ENCODE data around the gene CHRM2.

The CHRM2 gene

DNA sequence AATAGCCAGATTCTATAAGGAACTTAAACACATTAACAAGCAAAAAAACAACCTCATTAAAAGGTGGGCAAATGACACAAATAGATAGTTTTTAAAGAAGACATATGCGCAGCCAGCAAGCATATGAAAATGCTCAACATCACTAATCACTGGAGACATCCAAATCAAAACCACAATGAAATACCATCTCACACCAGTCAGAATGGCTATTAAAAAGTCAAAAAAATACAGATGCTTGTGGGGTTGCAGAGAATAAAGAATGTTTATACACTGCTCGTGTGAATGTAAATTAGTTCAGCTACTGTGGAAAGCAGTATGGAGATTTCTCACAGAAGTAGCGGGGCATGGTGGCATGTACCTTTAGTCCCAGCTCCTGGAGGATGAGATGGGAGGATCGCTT lies 164.0 kb downstream of the CHRM2 start:
- DNase-seq (ENCODE audit: low read depth), result no peak

DNA sequence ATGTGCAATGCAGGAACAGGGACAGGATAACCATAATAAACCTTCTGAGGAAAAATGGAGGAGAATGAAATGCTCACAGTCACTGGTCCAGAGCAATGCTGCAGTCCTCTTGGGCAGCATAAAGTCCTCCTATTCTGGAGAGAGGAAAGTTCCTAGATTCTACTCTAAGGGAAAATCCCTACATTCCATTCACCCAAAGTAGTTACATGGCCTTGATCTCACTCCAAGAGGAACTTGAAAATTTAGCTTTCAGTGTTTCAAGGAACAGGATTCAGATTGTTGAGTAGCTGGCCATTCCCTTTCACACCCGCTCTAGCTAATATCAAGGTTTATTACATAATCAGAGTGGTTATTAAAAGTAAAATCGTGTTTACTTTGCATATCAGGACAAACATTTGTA lies 168.3 kb downstream of the CHRM2 start:
- DNase-seq (ENCODE audit: low read depth), result no peak

DNA sequence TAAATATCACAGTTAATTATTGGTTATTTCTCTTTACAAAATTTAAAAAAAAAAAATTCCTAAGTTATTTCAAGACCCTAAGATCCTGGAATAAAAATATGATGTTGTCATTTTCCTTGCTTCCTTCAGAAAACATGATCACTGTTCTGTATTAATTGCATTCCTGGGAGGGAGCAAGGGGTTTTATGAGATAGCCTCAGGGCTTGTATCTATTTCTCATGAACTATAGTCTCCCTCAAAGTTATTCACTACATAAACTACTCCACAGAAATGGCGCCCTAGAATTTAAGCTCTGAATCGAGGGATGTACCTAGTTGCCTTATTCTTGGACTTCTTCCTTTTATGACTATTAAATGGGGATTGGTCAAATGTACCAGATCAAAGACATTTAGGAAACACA lies 170.3 kb downstream of the CHRM2 start:
- DNase-seq (ENCODE audit: low read depth), result no peak

DNA sequence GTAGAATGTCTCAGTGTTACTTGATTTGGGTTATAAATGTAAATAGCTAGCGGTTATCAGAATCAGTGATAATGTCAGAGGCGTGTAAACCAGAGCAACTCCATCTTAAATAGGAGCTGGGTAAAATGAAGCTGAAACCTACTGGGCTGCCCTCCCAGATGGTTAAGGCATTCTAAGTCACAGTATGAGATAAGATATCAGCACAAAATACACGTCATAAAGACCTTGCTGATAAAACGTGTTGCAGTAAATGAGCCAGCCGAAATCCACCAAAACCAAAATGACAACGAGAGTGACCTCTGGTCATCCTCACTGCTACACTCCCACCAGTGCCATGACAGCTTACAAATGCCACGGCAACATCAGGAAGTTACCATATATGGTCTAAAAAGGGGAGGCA lies 172.3 kb downstream of the CHRM2 start:
- DNase-seq (ENCODE audit: low read depth), result no peak

DNA sequence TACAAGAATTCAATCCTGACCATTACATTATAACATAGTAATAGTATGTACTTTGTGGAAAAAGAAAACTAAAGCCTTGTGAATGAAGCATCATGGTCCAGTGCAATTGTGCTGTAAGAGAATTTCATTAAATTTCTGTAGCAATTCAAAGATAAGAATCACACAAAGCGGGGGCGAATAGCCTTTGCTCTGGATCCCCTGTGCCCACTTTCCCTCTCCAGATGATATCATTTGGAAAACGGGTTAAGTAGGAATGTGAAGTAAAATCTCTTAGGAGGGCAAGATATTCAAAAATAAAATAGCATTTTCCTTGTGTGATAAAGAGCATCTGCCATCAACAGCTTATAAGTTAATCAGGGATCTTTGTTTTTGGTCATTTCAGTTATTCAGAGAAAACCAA lies 177.1 kb downstream of the CHRM2 start:
- DNase-seq (ENCODE audit: low read depth), result no peak

DNA sequence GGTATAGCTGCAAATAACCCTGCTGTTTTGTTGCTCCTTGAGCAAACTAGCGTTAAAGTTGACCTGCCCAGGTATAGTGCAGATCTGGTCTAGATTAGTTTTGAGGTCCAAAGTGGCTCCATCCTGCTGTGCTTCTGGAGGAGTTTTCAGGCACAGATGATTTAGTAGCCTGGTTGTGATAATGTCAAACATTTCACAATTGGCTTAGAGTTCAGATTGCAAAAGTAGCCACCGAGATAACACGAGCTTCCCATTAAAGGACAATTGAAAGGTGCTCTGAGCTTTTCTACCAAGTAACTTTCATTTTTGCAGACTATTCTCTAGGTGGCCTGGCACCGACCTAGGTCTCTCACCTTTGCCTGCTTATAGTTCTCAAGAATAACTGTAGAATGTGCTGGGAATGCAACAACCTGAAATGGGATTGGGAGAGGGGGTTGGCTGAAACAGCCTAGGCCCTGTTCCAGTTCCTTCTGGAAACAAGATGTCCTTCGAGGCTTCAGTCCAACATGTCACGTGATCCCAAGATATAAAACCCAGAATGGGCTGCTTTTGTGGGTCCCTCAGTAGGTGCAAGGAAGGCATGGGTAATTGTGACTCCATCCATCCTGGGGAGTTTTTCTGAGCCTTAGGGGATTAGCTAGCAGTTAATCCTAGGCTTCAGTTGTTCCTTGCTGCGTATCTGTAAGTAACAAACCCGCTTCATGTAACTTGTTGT lies 201.0 kb downstream of the CHRM2 start:
- no peak for DNase-seq (ENCODE audit: low read depth)
